Measurements from ENCODE around the gene MINDY2. TPM values are rescaled to one million over a fixed set of nuclear protein-coding genes. Genes with fewer than 3 reads are reported as not detected.

Gene MINDY2
- total RNA-seq, 1 donor from 2014 or later: 15.5 TPM

DNA sequence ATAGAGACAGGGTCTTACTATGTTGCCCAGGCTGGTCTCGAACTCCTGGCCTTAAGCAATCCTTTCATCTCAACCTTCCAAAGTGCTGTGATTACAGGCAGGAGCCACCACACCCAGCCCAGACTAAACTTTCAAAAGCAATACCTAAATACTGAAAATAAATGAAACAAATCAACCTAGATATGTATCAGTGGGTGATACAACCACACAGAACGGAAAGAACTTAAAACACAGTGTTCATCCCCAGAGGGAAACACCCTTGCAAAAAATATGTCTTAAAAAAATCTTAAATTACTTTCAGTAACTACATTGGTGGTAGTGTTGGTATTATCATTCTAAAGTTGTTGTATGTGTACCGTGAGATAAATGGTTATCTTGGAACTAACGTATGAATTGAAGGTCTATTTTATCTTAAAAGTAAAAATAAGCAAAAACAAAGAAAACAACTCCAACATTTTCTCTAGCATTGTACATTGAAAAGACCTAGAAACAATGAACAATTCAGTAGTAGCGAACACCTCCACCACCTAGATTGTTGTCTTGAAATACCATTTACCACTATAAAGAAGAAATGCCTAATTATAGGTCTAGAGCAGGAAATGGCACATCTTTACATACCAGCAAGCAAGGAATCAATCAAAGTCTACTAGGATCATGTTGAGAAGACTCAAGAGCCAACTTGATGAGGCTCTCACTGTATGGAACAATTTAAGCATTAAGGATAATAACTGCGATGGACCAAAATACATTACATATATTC lies 137.6 kb downstream of the MINDY2 start:
- H3K4me3 ChIP-seq: no peak overlapping the region
- TF ChIP-seq, protein P1, sequence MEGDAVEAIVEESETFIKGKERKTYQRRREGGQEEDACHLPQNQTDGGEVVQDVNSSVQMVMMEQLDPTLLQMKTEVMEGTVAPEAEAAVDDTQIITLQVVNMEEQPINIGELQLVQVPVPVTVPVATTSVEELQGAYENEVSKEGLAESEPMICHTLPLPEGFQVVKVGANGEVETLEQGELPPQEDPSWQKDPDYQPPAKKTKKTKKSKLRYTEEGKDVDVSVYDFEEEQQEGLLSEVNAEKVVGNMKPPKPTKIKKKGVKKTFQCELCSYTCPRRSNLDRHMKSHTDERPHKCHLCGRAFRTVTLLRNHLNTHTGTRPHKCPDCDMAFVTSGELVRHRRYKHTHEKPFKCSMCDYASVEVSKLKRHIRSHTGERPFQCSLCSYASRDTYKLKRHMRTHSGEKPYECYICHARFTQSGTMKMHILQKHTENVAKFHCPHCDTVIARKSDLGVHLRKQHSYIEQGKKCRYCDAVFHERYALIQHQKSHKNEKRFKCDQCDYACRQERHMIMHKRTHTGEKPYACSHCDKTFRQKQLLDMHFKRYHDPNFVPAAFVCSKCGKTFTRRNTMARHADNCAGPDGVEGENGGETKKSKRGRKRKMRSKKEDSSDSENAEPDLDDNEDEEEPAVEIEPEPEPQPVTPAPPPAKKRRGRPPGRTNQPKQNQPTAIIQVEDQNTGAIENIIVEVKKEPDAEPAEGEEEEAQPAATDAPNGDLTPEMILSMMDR (IDR thresholded peaks at IDR 0.05): no peak
- TF ChIP-seq POLR2A (IDR thresholded peaks at IDR 0.05): no peak
- no peak for TF ChIP-seq POLR2AphosphoS5 (IDR thresholded peaks at IDR 0.05; ENCODE audit: insufficient read depth in 1 of 2, low read depth in 1 of 2)
- peaks cover 0 to 46% of the 10 kb centered on the region in 2 donors for H3K36me3 ChIP-seq
- H3K27me3 ChIP-seq: no peaks in the 10 kb centered on the region
- no peaks in the 10 kb centered on the region for H3K4me1 ChIP-seq
- no peak for DNase-seq (ENCODE audit: extremely low spot score in 2 of 2)
- H3K27ac ChIP-seq: no peak overlapping the region
- intact Hi-C loops (cut with DNase I): no loop called here
- no peaks in the 10 kb centered on the region for H3K9me3 ChIP-seq

DNA sequence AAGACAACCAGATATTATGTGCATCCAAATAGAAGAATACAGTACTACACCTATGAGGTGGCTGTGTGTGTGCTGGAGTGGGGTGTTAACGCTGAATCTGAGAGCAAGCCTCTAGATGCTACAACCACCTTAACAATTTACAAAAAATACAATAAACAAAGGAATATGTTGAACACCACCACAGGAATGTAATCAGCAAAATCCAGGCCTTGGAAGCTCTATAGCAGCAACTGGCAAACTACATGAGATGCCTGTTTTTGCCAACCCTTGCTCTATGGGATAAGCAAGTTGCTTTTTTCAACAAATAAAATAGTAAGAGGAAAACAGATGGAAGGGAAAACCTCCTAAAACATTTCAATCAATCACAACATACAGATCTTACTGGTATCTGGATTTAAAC lies 138.5 kb downstream of the MINDY2 start:
- Histone ChIP-seq H3K9me3 (no peaks in the 10 kb centered on the region), H3K4me3 (no peak overlapping the region), H3K27me3 (no peaks in the 10 kb centered on the region), H3K4me1 (no peaks in the 10 kb centered on the region), H3K36me3 (peaks cover 0 to 52% of the 10 kb centered on the region in 2 donors), H3K27ac (no peak overlapping the region)
- no peak for DNase-seq (ENCODE audit: extremely low spot score in 2 of 2)
- no peak for TF ChIP-seq POLR2AphosphoS5 (IDR thresholded peaks at IDR 0.05; ENCODE audit: insufficient read depth in 1 of 2, low read depth in 1 of 2)
- TF ChIP-seq POLR2A (IDR thresholded peaks at IDR 0.05): no peak
- TF ChIP-seq, protein P1 (IDR thresholded peaks at IDR 0.05): no peak
- intact Hi-C loops (cut with DNase I): no loop called here

DNA sequence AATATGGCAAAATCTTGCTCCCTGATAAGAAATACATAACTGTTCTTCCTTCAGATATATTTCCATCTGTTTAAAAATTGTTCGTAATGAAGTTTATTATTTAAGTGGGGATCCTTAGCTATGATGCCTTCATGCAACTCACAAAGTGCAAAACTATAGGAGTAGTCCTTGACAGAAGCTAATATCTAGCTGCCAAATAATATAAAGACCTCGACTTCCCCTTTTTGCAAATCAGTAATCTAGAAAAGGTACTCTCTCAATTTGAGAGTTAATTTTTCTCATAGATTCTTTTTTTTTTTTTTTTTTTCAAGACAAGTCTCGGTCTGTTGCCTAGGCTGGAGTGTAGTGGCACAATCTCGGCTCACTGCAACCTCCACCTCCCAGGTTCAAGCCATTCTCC lies 139.4 kb downstream of the MINDY2 start:
- no peaks in the 10 kb centered on the region for H3K4me1 ChIP-seq
- no peaks in the 10 kb centered on the region for H3K27me3 ChIP-seq
- TF ChIP-seq POLR2AphosphoS5 (IDR thresholded peaks at IDR 0.05; ENCODE audit: insufficient read depth in 1 of 2, low read depth in 1 of 2): no peak
- no peak for TF ChIP-seq POLR2A (IDR thresholded peaks at IDR 0.05)
- TF ChIP-seq, protein P1 (IDR thresholded peaks at IDR 0.05): no peak
- H3K27ac ChIP-seq: no peak overlapping the region
- no peaks in the 10 kb centered on the region for H3K9me3 ChIP-seq
- intact Hi-C loops (cut with DNase I): no loop called here
- no peak for DNase-seq (ENCODE audit: extremely low spot score in 2 of 2)
- peaks cover 0 to 46% of the 10 kb centered on the region in 2 donors for H3K36me3 ChIP-seq
- no peak overlapping the region for H3K4me3 ChIP-seq

Small RNA genes lying within 50 kb of the gene (small RNA-seq; reads per million reads assigned to genes)
- gene RF00012 (not detected), gene ZNF444P1 (not detected)

Other genes with a start within 250 kb of the MINDY2 start
- gene ADAM10, start 21.6 kb upstream of the MINDY2 start, total RNA-seq: 48.1 TPM
- gene SLTM, start 162.4 kb downstream of the MINDY2 start, total RNA-seq: 76.9 TPM
- gene RNF111, start 216.4 kb downstream of the MINDY2 start, total RNA-seq: 35.6 TPM